GM18498 (cell line): ENCODE measurements around the gene FOXP1.

Source experiments
- ATAC-seq: cut with Tn5 transposase; IDR thresholded peaks from one replicate; pipeline ENCODE4 v1.9.1; 2021; ENCODE audit warnings: mild to moderate bottlenecking, moderate library complexity; ENCODE audit not compliant: unreplicated experiment

FOXP1 gene

GRCh38 chr3:71251156-71251775 lies 332.3 kb downstream of the FOXP1 start:
- no peak for ATAC-seq

DNA sequence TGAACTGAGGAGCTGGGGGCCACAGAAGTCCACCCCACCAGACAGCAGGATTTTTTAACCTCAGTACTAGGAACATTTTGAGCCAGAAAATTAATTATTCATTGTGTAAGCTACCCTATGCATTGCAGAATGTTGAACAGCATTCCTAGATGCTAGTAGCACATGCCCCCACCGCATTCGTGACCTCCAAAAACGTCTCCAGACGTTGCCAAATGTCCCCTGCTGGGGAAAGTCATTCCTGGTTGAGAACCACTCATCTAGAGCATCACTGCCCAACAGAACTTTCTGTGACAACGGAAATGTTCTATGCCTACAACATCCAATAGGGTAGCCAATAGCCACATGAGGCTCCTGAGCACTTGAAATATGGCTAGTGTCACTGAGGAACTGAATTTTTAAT lies 333.5 kb downstream of the FOXP1 start:
- no peak for ATAC-seq

GRCh38 chr3:71247958-71248335 lies 335.6 kb downstream of the FOXP1 start:
- no peak for ATAC-seq

- peak; percentile 63 for ATAC-seq
These were observed 336.1 kb downstream of the FOXP1 start for GRCh38 chr3:71247221-71247957.

- ATAC-seq, result no peak
These were observed 337.3 kb downstream of the FOXP1 start for GRCh38 chr3:71245971-71246880.

DNA sequence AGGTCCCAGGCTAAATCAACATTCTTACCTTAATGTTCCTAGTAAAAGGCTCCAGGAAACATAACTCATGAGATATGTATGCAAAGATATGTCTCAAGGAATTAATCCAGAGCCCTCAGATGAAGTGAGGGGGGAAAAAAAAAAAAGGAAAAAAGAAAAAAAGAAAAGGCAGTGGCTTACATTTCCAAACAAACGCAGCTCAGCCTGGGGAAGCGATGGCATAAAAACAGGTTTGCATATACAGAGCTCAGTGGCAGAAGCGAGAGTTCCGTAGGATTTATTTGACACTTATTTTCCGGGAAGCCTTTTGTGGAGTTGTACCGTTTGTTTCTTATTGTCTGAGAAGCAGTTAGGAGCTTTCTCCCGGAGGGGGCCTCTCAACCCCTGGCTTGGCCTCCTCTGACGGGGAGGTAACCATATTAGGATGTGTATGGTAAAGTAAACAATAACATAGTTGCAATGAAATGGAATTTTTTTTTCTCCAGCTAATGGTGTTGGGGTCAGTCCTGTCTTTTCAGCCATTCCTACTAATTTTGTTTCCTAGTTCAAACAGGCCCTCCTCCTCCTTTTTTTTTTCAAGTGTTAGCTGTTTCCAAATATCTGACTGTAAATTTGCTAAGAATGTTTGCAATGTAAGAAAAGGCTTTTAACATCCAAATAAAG lies 338.6 kb downstream of the FOXP1 start:
- no peak for ATAC-seq

- ATAC-seq, result no peak
These were observed 339.2 kb downstream of the FOXP1 start for GRCh38 chr3:71244153-71244825.

DNA sequence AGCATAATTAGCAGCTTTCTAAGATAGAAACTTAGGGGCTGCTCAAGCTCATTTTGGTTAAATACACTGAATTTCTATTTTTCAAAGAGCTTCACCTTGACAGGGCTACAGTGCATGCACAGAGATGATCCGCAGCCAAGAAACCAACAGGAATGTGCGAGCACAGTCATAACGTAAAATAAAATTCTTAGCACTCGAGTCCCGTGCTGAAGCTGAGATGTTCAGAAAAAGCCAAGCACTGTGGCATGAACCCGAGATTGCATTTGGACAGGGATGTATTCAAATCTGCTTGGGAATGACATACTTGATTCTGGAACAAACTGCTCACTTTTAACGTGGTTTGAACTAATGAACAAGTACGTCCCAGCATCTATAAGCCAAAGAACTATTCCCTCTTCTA lies 340.3 kb downstream of the FOXP1 start:
- no peak for ATAC-seq

DNA sequence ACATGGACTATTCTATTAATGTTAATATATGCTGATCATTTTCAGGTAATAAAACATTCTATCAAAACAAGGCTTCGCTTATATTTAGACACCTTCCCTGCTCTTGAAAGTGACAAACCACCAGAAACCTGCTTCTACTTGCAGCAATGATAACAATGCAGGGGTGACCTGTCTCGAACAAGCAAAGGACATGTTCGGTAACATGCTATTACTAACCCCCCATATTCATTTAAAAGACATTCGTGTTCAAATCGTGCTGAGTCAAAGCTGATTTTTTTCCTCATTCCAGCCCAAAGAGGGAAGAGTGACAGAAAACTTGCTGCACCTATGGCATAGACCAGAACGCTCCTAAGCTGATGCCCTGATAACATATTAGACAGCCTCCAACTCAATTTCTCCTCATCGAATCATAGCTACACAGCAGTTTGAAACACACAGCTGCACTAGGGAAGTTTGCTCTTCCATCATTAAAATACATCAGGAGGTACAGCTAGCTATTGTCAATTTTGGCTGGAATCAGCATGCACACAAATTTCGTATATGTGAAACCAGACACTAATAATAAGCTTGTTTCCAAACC lies 341.5 kb downstream of the FOXP1 start:
- ATAC-seq, result no peak

DNA sequence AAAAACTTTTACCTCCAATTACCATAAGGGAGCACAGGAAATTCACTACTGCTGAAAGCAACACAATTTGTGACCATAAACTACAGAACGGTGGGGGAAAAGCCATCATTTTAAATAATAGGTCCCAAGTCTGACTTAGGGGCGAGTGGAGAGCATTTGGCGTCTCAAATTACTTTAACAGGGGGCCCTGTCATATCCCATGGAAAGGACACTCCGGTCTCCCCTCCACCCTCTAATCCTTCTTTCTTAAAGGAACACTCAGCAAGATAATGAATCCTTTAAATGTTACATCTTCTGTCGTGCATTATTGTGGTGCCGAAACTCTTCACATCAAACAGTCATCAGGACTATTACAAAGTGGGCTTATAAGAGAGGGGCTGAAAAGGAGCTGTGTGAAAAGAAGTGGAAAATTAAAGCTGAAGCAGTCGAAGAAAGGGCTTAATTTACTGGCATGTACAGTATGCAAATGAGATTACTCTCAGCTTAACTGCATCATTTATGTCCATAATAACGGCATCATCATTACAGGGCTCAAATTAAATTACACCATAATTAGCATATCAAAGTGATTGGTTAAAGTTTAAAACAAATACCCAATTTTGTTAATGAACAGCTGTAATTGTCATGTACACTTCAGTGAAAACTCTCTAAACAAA lies 342.2 kb downstream of the FOXP1 start:
- no peak for ATAC-seq

DNA sequence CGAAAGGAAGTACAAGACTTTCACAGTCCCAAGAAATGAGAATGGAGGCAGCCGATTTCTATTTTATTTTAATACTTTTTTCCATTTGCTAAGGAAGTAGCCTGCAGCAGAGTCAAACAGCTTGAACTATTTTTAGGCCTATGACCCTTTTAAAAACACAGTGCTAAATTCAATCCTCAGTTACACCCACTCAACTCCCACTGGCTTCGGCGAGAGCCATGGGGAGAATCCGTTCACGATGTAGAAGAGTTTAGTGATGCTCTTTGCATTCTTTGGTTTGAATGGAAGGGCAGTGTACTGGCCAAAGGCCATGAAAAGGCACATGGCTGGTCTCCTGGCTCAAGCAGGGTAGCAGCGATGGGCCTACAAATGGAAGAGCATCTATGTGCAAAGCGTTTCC lies 343.5 kb downstream of the FOXP1 start:
- ATAC-seq, result no peak

DNA sequence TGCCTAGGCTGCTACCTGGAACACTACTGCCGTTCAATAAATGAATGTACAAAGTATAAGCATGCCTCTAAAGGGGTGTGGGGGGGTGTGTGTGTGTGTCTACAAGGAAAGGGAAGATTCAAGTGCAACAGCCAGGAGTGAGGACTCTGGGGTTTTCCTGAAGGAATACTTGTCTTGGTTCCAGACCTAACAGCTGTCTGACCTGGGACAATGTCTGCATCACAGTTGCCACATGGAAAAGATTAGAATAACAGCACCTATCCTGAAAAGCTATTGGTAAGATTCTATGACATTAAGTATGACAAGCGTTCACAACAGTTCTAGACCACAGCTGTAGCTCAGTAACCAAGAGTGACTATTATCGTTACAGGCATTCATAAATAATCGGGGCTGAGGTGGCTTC lies 345.2 kb downstream of the FOXP1 start:
- ATAC-seq, result no peak

- ATAC-seq, result no peak
These were observed 345.9 kb downstream of the FOXP1 start for GRCh38 chr3:71237672-71238071.

DNA sequence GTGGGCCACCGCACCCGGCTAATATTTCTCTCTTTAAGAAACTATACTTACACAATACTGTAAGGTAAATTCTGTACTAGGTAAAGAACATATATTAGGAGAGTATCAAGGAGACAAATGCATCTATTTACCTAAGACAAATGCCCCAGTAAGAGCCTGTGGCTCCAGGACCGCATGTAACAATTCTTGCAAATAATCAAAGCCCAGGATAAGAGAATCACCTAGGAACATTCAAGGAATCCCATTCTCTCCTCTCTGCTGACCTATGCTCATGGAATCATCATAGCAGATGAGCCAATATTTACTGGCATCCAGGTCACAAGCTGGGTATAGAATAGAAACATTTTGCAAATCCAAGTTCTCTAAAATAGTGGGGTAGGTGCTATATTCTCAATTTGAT lies 347.7 kb downstream of the FOXP1 start:
- no peak for ATAC-seq

DNA sequence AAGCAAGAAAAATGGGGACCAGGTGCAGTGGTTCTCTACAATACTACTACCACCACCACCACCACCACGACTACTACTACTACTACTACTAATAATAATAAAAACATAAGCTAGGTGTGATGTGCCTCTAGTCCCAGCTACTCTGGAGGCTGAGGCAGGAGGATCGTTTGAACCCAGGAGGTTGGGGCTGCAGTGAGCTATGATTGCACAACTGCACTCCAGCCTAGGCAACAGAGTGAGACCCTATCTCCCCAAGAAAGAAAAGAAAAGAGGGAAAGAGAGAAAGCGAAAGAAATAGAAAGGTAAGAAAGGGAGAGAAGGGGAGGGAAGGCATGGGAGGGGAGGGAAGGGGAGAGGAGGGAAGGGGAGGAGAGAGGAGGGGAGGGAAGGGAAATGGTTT lies 350.6 kb downstream of the FOXP1 start:
- no peak for ATAC-seq

DNA sequence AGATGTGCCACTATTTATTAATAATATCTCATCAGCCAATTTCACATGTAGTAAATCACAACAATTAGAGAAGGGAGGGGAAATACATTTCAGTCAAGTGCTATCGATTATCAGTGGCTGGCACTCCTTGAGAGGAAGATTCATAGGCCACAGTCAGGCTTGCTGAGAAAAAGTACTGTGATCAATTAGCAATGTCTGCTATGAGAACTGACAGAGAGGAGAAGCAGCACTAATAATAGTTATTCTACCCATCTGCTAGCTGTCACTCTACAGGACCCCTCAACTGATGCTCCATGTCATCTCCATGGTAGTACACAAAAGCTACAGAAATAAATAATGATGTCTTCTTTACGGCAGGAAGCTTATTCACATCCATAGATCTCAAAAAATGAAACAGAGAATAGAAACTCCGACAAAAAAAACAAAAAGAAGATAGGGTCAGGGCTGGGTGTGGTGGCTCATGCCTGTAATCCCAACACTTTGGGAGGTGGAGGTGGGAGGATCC lies 351.3 kb downstream of the FOXP1 start:
- no peak for ATAC-seq

DNA sequence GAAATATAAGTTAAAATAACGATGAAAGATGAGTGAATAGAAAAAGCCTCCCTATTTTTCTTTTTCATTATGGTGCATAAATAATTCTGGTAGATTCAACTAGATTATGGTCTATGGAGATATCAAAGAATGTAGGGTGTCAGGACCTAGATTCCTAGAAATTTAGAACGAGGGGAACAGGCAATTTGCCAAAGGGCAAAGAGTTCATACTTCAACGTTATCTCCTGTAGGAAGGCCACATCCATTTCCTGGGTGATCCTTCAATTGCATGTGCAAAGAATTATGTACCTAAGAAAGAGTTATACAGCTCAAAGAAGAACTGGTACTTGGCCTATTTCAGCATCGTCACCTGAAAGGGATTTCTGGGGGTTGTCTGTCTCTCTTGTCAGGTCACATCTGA lies 351.8 kb downstream of the FOXP1 start:
- ATAC-seq, result no peak

DNA sequence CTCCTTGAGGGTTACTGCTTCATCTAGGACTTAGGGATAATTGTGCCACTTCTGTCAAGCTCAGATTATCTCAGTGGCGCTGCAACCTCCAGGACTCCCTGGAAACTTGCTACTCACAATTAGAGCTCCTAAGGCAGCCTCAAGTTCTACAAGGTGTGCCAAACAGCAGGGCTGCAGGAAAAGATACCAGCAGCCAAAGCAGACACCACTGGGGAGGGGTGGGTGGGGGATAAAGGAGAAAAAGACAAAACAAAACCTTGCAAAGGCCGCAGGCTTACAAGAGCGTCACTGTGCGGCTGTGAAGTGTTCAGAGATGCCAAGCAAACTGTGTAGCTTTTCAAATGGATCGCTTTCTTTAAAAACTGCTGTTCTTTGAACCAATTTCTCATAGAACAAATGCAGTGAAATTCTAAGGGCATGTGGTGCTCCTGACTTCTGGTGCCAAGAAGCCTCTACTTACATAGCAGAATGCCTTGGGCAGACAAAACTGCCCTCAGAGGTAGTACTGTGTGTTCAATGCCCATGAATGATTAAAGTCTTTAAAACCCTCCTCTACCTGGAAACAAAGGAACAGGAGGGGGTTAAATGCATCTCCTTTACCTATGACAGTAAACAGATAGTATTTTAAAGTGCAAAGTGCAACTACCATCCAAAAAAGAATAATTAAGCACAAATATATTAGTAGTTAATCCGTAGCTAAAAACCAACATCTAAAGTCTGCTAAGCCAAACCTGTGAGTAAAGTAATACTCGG lies 353.4 kb downstream of the FOXP1 start:
- no peak for ATAC-seq
